Mammary epithelial cell (primary cell): ENCODE results near the gene BLTP1.

Source experiments
- EZH2 ChIP-seq: IDR thresholded peaks from 2 replicates; pipeline ENCODE4 v1.6.1; 2012; ENCODE audit warnings: low read length, inconsistent platforms, borderline replicate concordance
- TF ChIP-seq, protein P1 (sequence below), 2 donors: IDR thresholded peaks in 1 of 2; conservative IDR thresholded peaks in 1 of 2; 2 replicates each; pipeline ENCODE4 v1.5.1; 2011 to 2012; ENCODE audit warnings: inconsistent platforms in 2 of 2, low read length in 2 of 2, mild to moderate bottlenecking in 2 of 2, control low read depth in 1 of 2, low read depth in 1 of 2; ENCODE audit not compliant: insufficient read depth in 1 of 2; ENCODE audit errors: extremely low read depth in 1 of 2

- TF ChIP-seq, protein P1, sequence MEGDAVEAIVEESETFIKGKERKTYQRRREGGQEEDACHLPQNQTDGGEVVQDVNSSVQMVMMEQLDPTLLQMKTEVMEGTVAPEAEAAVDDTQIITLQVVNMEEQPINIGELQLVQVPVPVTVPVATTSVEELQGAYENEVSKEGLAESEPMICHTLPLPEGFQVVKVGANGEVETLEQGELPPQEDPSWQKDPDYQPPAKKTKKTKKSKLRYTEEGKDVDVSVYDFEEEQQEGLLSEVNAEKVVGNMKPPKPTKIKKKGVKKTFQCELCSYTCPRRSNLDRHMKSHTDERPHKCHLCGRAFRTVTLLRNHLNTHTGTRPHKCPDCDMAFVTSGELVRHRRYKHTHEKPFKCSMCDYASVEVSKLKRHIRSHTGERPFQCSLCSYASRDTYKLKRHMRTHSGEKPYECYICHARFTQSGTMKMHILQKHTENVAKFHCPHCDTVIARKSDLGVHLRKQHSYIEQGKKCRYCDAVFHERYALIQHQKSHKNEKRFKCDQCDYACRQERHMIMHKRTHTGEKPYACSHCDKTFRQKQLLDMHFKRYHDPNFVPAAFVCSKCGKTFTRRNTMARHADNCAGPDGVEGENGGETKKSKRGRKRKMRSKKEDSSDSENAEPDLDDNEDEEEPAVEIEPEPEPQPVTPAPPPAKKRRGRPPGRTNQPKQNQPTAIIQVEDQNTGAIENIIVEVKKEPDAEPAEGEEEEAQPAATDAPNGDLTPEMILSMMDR (conservative IDR thresholded peaks at IDR 0.05 in 1 of 2, IDR thresholded peaks at IDR 0.05 in 1 of 2; ENCODE audit: extremely low read depth in 1 of 2, insufficient read depth in 1 of 2, low read depth in 1 of 2, low read length in 2 of 2) = no peak
- TF ChIP-seq EZH2 = no peak
These were observed 30.0 kb upstream of the BLTP1 start for GRCh38 chr4:122122083-122122482.
